Stimulated activated CD8-positive, alpha-beta memory T cell treated with anti-CD3 and anti-CD28 coated beads, Interleukin-7, amount 100 ng/mL, for 48 hours (primary cell): ENCODE measurements around the gene COL4A6.

Source experiments
- DNase-seq, 2 donors: peaks; one replicate each; pipeline ENCODE4 v3.0.0-alpha.2; 2020; ENCODE audit warnings: low read depth in 1 of 2; ENCODE audit errors: extremely low read depth in 1 of 2

Gene COL4A6

GRCh38 chrX:108219949-108220601 lies 218.1 kb downstream of the COL4A6 start:
- DNase-seq: no peak

- no peak for DNase-seq
These were observed 220.3 kb downstream of the COL4A6 start for GRCh38 chrX:108217876-108218275.

- no peak for DNase-seq
These were observed 221.2 kb downstream of the COL4A6 start for GRCh38 chrX:108216919-108217571.

GRCh38 chrX:108216405-108216804 lies 221.8 kb downstream of the COL4A6 start:
- DNase-seq: no peak

GRCh38 chrX:108211301-108211700 lies 226.9 kb downstream of the COL4A6 start:
- no peak for DNase-seq

- DNase-seq: no peak
These were observed 229.1 kb downstream of the COL4A6 start for GRCh38 chrX:108209006-108209554.

GRCh38 chrX:108203540-108203939 lies 234.7 kb downstream of the COL4A6 start:
- DNase-seq: no peak

GRCh38 chrX:108199691-108200090 lies 238.5 kb downstream of the COL4A6 start:
- DNase-seq: no peak

- no peak for DNase-seq
These were observed 239.2 kb downstream of the COL4A6 start for GRCh38 chrX:108199041-108199440.

GRCh38 chrX:108198420-108198819 lies 239.8 kb downstream of the COL4A6 start:
- no peak for DNase-seq

GRCh38 chrX:108186811-108187210 lies 251.4 kb downstream of the COL4A6 start:
- DNase-seq: no peak

GRCh38 chrX:108178143-108178498 lies 260.1 kb downstream of the COL4A6 start:
- DNase-seq: no peak

- no peak for DNase-seq
These were observed 260.7 kb downstream of the COL4A6 start for GRCh38 chrX:108177351-108178142.

- no peak for DNase-seq
These were observed 264.3 kb downstream of the COL4A6 start for GRCh38 chrX:108173874-108174273.

GRCh38 chrX:108171671-108172070 lies 266.6 kb downstream of the COL4A6 start:
- DNase-seq: no peak

- no peak for DNase-seq
These were observed 268.5 kb downstream of the COL4A6 start for GRCh38 chrX:108169768-108170167.

- DNase-seq: no peak
These were observed 269.1 kb downstream of the COL4A6 start for GRCh38 chrX:108168961-108169740.

- no peak for DNase-seq
These were observed 270.9 kb downstream of the COL4A6 start for GRCh38 chrX:108167211-108167872.

GRCh38 chrX:108165383-108166111 lies 272.7 kb downstream of the COL4A6 start:
- DNase-seq: no peak
